Ecto neural progenitor cell (in vitro differentiated cells): Measurements from ENCODE around the gene KCTD19.

Source experiments
- DNase-seq: peaks from one replicate; pipeline ENCODE4 v3.0.0-alpha.2; 2018; ENCODE audit warnings: low spot score

Gene KCTD19

GRCh38 chr16:67242138-67242730 lies 84.3 kb downstream of the KCTD19 start:
- DNase-seq: no peak

- no peak for DNase-seq
Observed at GRCh38 chr16:67241008-67241900, 85.3 kb downstream of the KCTD19 start.

- no peak for DNase-seq
Observed at GRCh38 chr16:67240506-67240905, 86.0 kb downstream of the KCTD19 start.
